ENCODE data around the gene GLIS2.

GLIS2 gene

DNA sequence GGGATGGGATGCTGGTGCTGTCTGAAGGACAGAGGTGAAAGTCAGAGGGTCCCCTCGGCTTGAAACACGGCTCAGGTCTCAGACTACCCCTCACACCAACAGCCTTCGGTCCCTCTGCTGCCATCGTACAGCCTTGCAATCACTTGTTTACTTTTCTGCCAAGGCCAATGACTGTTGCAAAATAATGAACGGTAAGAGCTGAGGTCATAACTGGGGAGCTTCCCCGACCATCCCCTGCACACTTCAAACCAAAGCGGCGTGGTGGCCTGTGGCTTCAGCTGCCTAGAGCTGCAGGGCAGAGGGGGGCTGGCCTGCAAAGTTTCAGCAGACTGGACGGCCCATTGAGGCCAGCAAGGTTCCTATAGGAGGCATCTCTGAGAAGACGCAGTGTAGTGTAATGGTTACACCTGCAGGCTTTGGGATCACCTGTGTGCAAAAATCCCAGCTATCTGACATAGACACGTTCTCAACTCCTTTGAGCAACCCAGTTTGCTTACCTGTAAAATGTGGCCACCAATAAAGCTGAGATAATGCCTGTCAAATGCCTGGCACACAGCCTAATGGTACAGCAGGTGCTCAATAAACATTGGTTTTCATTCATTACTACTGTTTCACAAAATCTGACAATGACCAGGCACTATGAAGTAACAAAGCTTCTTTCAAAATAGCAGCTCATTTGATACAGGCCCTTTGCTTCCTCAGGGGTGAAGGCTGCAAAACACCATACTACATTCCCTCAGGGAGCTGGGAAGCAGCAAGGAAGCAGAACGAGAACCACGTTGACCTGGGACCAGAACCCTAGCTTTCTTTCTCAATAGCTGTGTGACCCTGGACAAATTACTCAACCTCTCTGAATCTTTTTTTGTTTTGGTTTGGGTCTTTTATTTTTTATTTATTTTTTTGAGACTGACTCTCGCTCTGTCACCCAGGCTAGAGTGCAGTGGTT, 30.2 kb downstream of the GLIS2 start:
- Histone ChIP-seq H3F3A (ENCODE audit: low read depth) (no peaks in the 10 kb centered on the region), H3K9me2 (replicated peaks; ENCODE audit: low read depth, low read length) (no peaks in the 10 kb centered on the region), H2AFZ (ENCODE audit: low read length) (no peak overlapping the region), H3K4me2 (ENCODE audit: low read depth, low read length, poor library complexity, severe bottlenecking) (no peak overlapping the region), H3K9me3 (ENCODE audit: insufficient read depth, low read depth, low read length) (no peaks in the 10 kb centered on the region), H4K20me1 (ENCODE audit: insufficient read depth, low read length, poor library complexity, severe bottlenecking) (no peaks in the 10 kb centered on the region), H3K79me2 (ENCODE audit: insufficient read depth, low read length) (peaks cover 25% of the 10 kb centered on the region; the same call in 1 of the 2 replicates), H3K4me3 (ENCODE audit: low read length, poor library complexity, severe bottlenecking) (no peak overlapping the region), H3K9ac (ENCODE audit: low read depth, low read length, poor library complexity, severe bottlenecking) (no peak overlapping the region), H3K27me3 (ENCODE audit: insufficient read depth, low read length, poor library complexity, severe bottlenecking) (no peaks in the 10 kb centered on the region), H3K36me3 (ENCODE audit: insufficient read depth, low read length) (no peaks in the 10 kb centered on the region), H3K4me1 (ENCODE audit: insufficient read depth, low read length, poor library complexity, severe bottlenecking) (no peaks in the 10 kb centered on the region)
- no peak for TF ChIP-seq EZH2phosphoT487 (IDR thresholded peaks at IDR 0.05; ENCODE audit: borderline replicate concordance)
- TF ChIP-seq, protein P1, sequence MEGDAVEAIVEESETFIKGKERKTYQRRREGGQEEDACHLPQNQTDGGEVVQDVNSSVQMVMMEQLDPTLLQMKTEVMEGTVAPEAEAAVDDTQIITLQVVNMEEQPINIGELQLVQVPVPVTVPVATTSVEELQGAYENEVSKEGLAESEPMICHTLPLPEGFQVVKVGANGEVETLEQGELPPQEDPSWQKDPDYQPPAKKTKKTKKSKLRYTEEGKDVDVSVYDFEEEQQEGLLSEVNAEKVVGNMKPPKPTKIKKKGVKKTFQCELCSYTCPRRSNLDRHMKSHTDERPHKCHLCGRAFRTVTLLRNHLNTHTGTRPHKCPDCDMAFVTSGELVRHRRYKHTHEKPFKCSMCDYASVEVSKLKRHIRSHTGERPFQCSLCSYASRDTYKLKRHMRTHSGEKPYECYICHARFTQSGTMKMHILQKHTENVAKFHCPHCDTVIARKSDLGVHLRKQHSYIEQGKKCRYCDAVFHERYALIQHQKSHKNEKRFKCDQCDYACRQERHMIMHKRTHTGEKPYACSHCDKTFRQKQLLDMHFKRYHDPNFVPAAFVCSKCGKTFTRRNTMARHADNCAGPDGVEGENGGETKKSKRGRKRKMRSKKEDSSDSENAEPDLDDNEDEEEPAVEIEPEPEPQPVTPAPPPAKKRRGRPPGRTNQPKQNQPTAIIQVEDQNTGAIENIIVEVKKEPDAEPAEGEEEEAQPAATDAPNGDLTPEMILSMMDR (conservative IDR thresholded peaks at IDR 0.05; ENCODE audit: low read length), result no peak

GRCh38 chr16:4347010-4347409, 31.1 kb downstream of the GLIS2 start:
- TF ChIP-seq, protein P1 (conservative IDR thresholded peaks at IDR 0.05; ENCODE audit: low read length), result no peak
- TF ChIP-seq EZH2phosphoT487 (IDR thresholded peaks at IDR 0.05; ENCODE audit: borderline replicate concordance), result no peak
- Histone ChIP-seq H4K20me1 (ENCODE audit: insufficient read depth, low read length, poor library complexity, severe bottlenecking) (no peaks in the 10 kb centered on the region), H3F3A (ENCODE audit: low read depth) (no peaks in the 10 kb centered on the region), H3K36me3 (ENCODE audit: insufficient read depth, low read length) (no peaks in the 10 kb centered on the region), H3K4me3 (ENCODE audit: low read length, poor library complexity, severe bottlenecking) (no peak overlapping the region), H3K4me1 (ENCODE audit: insufficient read depth, low read length, poor library complexity, severe bottlenecking) (no peaks in the 10 kb centered on the region), H3K79me2 (ENCODE audit: insufficient read depth, low read length) (peaks cover 25% of the 10 kb centered on the region; the same call in 1 of the 2 replicates), H3K9me2 (replicated peaks; ENCODE audit: low read depth, low read length) (no peaks in the 10 kb centered on the region), H3K9me3 (ENCODE audit: insufficient read depth, low read depth, low read length) (no peaks in the 10 kb centered on the region), H3K9ac (ENCODE audit: low read depth, low read length, poor library complexity, severe bottlenecking) (no peak overlapping the region), H3K27me3 (ENCODE audit: insufficient read depth, low read length, poor library complexity, severe bottlenecking) (no peaks in the 10 kb centered on the region), H2AFZ (ENCODE audit: low read length) (no peak overlapping the region), H3K4me2 (ENCODE audit: low read depth, low read length, poor library complexity, severe bottlenecking) (no peak overlapping the region)

GRCh38 chr16:4347765-4348509, 32.1 kb downstream of the GLIS2 start:
- no peak overlapping the region for H3K9ac ChIP-seq (ENCODE audit: low read depth, low read length, poor library complexity, severe bottlenecking)
- H3K4me2 ChIP-seq (ENCODE audit: low read depth, low read length, poor library complexity, severe bottlenecking), result no peak overlapping the region

More at GRCh38 chr16:4347765-4348509, 32.1 kb downstream of the GLIS2 start:
- no peaks in the 10 kb centered on the region for H3K9me3 ChIP-seq (ENCODE audit: insufficient read depth, low read depth, low read length)
- H3K27me3 ChIP-seq (ENCODE audit: insufficient read depth, low read length, poor library complexity, severe bottlenecking), result no peaks in the 10 kb centered on the region
- TF ChIP-seq, protein P1 (conservative IDR thresholded peaks at IDR 0.05; ENCODE audit: low read length), result no peak
- no peak for TF ChIP-seq EZH2phosphoT487 (IDR thresholded peaks at IDR 0.05; ENCODE audit: borderline replicate concordance)
- H3K4me1 ChIP-seq (ENCODE audit: insufficient read depth, low read length, poor library complexity, severe bottlenecking), result no peaks in the 10 kb centered on the region
- H3K4me3 ChIP-seq (ENCODE audit: low read length, poor library complexity, severe bottlenecking), result no peak overlapping the region
- no peaks in the 10 kb centered on the region for H3K9me2 ChIP-seq (replicated peaks; ENCODE audit: low read depth, low read length)
- no peak overlapping the region for H2AFZ ChIP-seq (ENCODE audit: low read length)
- H3K36me3 ChIP-seq (ENCODE audit: insufficient read depth, low read length), result no peaks in the 10 kb centered on the region
- peaks cover 25% of the 10 kb centered on the region; the same call in 1 of the 2 replicates for H3K79me2 ChIP-seq (ENCODE audit: insufficient read depth, low read length)
- H3F3A ChIP-seq (ENCODE audit: low read depth), result no peaks in the 10 kb centered on the region
- no peaks in the 10 kb centered on the region for H4K20me1 ChIP-seq (ENCODE audit: insufficient read depth, low read length, poor library complexity, severe bottlenecking)

All from Loucy (cell line).